ENCODE measurements around the gene RUFY4. TPM values are rescaled to one million over a fixed set of nuclear protein-coding genes. Genes with fewer than 3 reads are reported as not detected.

RUFY4 gene
- total RNA-seq, 1 donor from 2014 or later = not detected

DNA sequence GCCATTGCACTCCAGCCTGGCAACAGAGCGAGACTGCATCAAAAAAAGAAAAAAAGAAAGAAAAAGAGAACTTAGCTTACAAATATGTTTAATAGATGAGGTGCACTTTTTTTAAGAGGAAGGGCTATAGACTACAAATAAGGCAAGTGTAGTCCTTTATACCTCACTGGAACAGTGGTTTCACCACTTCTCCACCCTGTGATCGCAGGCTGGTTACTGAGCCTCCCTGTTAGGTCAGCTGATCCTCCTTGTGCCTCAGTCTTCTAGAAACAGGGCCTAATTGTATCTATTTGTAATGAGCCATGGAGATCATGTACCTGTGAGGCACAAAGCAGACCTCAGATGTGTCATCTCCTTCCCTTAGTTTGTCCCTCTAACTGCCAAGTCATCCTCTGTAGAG is 61.3 kb downstream of the RUFY4 start:
- intact Hi-C loops (cut with micrococcal nuclease) = no loop called here
- Histone ChIP-seq H3K27ac (replicated peaks) (no peak overlapping the region), H3K4me1 (peaks cover 2% of the 10 kb centered on the region), H3K9me3 (replicated peaks) (no peaks in the 10 kb centered on the region), H3K4me3 (no peak overlapping the region), H3K27me3 (ENCODE audit: low read depth) (peaks cover 49% of the 10 kb centered on the region), H3K36me3 (no peaks in the 10 kb centered on the region)
- DNase-seq = no peak
- TF ChIP-seq, protein P1, sequence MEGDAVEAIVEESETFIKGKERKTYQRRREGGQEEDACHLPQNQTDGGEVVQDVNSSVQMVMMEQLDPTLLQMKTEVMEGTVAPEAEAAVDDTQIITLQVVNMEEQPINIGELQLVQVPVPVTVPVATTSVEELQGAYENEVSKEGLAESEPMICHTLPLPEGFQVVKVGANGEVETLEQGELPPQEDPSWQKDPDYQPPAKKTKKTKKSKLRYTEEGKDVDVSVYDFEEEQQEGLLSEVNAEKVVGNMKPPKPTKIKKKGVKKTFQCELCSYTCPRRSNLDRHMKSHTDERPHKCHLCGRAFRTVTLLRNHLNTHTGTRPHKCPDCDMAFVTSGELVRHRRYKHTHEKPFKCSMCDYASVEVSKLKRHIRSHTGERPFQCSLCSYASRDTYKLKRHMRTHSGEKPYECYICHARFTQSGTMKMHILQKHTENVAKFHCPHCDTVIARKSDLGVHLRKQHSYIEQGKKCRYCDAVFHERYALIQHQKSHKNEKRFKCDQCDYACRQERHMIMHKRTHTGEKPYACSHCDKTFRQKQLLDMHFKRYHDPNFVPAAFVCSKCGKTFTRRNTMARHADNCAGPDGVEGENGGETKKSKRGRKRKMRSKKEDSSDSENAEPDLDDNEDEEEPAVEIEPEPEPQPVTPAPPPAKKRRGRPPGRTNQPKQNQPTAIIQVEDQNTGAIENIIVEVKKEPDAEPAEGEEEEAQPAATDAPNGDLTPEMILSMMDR (IDR thresholded peaks at IDR 0.05; ENCODE audit: borderline replicate concordance) = no peak

DNA sequence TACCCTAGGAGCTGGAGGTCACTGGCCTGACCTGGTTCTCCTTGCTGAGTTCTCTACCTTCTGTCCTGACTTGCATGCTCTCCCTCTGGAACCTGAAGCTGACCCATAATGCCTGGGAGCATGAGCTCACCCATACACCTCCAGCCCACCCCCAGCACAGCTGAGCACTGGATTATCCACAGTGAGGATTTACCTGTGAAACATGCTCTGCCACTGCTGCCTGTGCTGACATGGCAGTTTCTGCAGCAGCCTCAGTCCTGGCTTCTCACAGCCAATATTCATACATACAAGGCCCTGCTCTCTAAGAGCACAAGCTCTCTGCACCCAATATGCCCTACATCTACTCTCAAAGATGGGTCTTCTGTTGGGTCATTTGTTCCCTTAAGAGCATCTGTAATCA is 61.8 kb downstream of the RUFY4 start:
- intact Hi-C loops (cut with micrococcal nuclease) = no loop called here
- peaks cover 54% of the 10 kb centered on the region for H3K27me3 ChIP-seq (ENCODE audit: low read depth)
- H3K4me1 ChIP-seq = no peaks in the 10 kb centered on the region
- no peaks in the 10 kb centered on the region for H3K36me3 ChIP-seq
- no peak overlapping the region for H3K27ac ChIP-seq (replicated peaks)
- no peaks in the 10 kb centered on the region for H3K9me3 ChIP-seq (replicated peaks)
- no peak overlapping the region for H3K4me3 ChIP-seq
- TF ChIP-seq, protein P1 (IDR thresholded peaks at IDR 0.05; ENCODE audit: borderline replicate concordance) = no peak
- no peak for DNase-seq

DNA sequence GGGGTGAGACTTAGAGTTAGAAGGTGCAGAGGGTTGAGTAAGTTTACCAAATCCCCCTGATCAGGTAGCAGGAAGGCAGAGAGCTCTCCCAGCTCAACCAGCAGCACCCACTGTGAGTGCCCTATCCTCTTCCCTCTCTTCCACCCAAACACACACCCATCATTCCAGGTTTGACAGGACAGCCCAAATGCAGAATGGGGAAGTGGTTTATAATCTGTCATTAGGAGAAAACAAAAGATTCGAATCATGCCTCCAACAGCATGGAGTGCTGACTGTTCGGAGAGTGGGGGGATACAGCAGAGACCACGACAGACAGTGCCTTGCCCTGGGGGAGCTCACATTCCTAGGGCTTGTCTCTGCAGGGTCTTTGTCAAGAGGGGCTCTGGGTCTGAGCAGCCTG is 68.5 kb downstream of the RUFY4 start:
- no peaks in the 10 kb centered on the region for H3K36me3 ChIP-seq
- no peak overlapping the region for H3K27ac ChIP-seq (replicated peaks)
- peaks cover 68% of the 10 kb centered on the region for H3K27me3 ChIP-seq (ENCODE audit: low read depth)
- H3K9me3 ChIP-seq (replicated peaks) = no peaks in the 10 kb centered on the region
- H3K4me3 ChIP-seq = no peak overlapping the region
- no peak for DNase-seq
- H3K4me1 ChIP-seq = no peaks in the 10 kb centered on the region
- intact Hi-C loops (cut with micrococcal nuclease) = no loop called here
- TF ChIP-seq, protein P1 (IDR thresholded peaks at IDR 0.05; ENCODE audit: borderline replicate concordance) = no peak

DNA sequence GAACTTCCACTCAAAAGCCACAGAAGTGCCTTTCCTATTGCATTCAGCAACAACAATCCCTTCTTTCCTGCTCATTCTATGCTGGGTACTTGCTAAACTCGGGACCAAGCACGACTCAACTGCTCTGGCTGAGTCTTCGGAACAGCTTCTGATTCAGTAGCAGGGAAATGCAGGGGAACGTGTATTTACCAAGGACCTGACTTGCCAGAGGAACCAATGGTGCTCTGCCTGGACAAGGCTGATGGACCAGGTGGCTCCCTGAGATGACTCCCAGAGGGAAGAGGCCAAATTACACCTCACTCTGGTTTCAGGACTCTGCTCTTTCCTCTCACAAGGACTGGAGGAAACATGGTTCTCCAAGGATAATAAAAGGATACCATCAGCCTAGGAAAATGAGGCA is 69.0 kb downstream of the RUFY4 start:
- Histone ChIP-seq H3K9me3 (replicated peaks) (no peaks in the 10 kb centered on the region), H3K4me1 (no peaks in the 10 kb centered on the region), H3K4me3 (no peak overlapping the region), H3K27me3 (ENCODE audit: low read depth) (peaks cover 73% of the 10 kb centered on the region), H3K36me3 (no peaks in the 10 kb centered on the region), H3K27ac (replicated peaks) (no peak overlapping the region)
- intact Hi-C loops (cut with micrococcal nuclease) = no loop called here
- TF ChIP-seq, protein P1 (IDR thresholded peaks at IDR 0.05; ENCODE audit: borderline replicate concordance) = no peak
- no peak for DNase-seq

Other genes with a start within 250 kb of the RUFY4 start
- 828 TPM for gene TNS1, start 66.3 kb upstream of the RUFY4 start, total RNA-seq
- gene CXCR2, start 56.8 kb downstream of the RUFY4 start, total RNA-seq = 0.96 TPM
- gene CXCR1, start 97.7 kb downstream of the RUFY4 start, total RNA-seq = 0.44 TPM
- gene ARPC2, start 147.9 kb downstream of the RUFY4 start, total RNA-seq = 135 TPM
- 1.5 TPM for gene GPBAR1, start 191.8 kb downstream of the RUFY4 start, total RNA-seq
- 50.5 TPM for gene AAMP, start 200.9 kb downstream of the RUFY4 start, total RNA-seq
- 75.4 TPM for gene PNKD, start 201.3 kb downstream of the RUFY4 start, total RNA-seq
- gene TMBIM1, start 223.2 kb downstream of the RUFY4 start, total RNA-seq = 111 TPM

Measured in left ventricle myocardium inferior (tissue), 1 donor.